ENCODE measurements around the gene HTR3B.

GRCh38 chr11:113907152-113907551, 2.6 kb downstream of the HTR3B start:
- TF ChIP-seq EZH2 (IDR thresholded peaks at IDR 0.05; ENCODE audit: borderline replicate concordance, low read length) (no peak), CTCF (conservative IDR thresholded peaks at IDR 0.05 in 1 of 2, IDR thresholded peaks at IDR 0.05 in 1 of 2; ENCODE audit: extremely low read depth in 1 of 2, insufficient read depth in 1 of 2, low read depth in 1 of 2, low read length in 2 of 2) (no peak)

Data from mammary epithelial cell (primary cell).